Measurements from ENCODE around the gene RO60.
A peak's percentile ranks its signal among the peaks of the same experiment; 100 is the strongest.
"Not testable (repeated sequence)": the region's sequence is repeated elsewhere in the genome, so short reads cannot be mapped to it uniquely, and the experiment has no call there.

RO60 gene

DNA sequence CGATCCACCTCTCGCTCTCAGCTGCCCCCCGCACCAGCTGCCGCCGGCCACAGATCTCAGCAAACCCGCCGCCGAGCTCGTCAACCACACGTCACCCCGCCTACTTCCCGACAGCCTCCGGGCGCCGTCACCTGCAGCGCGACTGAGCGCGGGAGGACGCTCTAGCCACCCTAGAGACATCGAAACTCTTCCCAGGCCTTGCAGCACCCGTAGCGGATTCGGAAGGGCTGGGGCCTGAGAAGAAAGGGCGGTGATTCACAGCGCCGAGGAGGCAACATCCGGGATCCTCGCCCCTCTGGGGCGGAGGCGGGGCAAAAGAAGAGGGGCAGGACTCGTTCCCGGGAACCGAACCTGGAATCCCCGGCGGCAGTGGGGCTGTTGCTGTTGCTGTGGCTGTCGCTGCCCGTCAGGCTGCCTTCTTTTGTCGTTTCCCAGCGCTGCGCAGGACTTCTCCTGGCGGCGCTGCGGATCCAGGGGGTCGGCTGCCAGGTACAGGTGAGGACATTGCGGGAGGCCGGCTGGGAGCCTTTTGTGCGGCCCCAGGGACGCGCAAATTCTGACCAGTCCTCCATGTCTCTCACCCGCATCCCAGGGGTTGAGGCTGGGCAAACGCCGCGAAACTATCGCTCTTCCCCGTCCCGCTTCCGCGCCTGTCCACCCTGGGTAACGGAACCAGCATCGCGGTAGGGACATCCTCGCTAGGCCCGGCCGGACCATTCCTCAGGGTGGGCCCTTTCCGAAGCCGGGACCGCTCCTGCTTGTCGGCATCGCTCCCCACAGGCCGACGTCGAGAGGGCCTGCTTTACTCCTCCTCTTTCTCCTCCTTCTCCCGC is at the start of gene RO60, which contains the start of gene UCHL5:
Gene RO60, plus strand, starts transcription at position 331 of the 833 bp plus-strand sequence. CDS start 9,443 bp downstream, outside the sequence.
Gene UCHL5, minus strand, starts transcription at position 79 of the 833 bp plus-strand sequence. CDS start 100 bp downstream, outside the sequence.
- DNase-seq (ENCODE audit: low spot score): peak; percentile 95

DNA sequence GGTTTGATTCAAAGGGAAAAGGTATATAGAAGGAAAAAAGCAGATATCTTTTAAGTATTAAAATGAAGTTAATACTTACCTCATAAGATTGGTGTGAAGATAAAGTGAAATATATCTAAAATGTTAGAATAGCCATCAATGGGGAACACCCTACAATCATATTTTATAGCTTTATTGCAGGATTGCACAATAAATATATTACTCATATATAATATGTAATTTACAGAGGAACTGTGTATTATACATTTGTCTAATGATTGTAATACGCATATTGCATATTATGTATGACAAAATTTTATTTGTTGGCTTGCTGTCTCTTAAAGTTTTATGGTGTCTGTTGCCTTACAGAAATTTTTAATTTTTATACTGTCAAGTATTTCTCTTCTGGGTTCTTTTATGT is 48.0 kb upstream of the RO60 start:
- no peak for DNase-seq (ENCODE audit: low spot score)

DNA sequence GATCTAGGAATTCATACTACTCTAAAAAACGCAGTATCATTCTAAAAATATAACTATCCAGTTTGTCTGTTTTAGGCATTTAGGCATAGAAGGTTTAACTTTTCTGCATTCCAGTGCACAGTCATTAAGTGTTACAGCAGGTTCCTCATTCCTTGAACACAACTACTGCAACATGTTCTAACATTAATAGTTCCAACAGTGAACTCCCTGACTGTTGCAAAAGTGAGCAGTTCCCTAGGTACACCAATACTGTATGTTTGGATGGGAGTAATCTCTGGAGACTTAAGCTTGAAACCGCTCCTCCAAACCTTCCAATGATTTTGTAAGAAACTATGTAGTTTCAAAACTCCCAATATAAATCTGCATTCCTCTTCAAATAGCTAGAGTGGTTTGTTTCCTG is 46.4 kb upstream of the RO60 start:
- peak; percentile 40 for DNase-seq (ENCODE audit: low spot score)

DNA sequence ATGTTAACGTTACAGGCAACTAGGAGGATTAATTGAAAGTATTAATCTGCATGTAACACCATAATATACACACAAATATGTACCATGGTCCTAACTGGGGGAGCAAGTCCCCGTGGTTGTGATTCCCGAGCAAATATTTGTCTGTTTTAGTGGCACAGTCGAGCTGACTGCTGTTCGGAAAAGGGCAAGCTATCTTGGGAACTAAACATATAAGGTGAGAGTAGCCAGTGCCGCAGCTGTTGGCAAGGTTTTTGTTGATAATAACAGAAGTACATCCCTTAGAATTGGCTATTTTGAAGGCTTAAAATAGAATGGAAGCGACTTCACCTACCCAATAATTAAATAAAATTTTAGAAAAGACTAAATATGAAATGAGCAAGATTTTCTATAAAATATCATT is 45.7 kb upstream of the RO60 start:
- DNase-seq (ENCODE audit: low spot score): no peak

DNA sequence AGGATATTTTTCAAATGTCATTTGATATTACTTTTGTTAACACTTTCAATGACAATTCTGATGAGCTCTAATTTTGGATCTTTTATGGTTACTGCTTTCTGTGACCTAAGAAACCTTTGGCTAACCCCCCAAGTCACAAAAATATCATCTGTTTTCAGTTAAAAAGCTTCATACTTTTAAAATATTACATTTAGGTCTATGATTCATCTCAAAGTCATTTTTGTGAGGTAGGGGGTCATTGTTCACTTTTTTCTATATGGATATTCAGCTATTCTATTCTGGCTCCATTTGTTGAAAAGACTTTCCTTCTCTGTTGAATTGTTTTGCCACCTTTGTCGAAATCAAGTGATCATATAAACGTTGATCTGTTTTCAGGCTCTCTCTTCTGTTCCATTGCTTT is 45.0 kb upstream of the RO60 start:
- DNase-seq (ENCODE audit: low spot score): no peak

DNA sequence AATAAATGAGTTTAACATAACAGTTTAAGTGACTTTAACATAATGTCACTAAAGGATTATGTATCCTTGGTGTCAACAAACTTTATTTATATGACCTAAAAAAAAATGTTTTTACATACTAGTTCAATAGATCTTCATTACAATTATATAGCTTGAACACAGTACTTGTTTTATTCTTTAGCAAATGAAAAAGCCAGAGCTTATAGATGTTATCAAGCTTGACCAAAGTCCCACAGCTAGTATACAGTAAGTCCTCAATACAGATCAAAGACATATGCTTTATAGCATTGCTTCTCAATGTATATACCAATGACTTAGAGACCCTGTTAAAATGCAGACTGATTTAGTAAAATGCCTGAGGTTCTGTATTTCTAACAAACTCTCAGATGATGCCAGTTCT is 42.6 kb upstream of the RO60 start:
- DNase-seq (ENCODE audit: low spot score): no peak

DNA sequence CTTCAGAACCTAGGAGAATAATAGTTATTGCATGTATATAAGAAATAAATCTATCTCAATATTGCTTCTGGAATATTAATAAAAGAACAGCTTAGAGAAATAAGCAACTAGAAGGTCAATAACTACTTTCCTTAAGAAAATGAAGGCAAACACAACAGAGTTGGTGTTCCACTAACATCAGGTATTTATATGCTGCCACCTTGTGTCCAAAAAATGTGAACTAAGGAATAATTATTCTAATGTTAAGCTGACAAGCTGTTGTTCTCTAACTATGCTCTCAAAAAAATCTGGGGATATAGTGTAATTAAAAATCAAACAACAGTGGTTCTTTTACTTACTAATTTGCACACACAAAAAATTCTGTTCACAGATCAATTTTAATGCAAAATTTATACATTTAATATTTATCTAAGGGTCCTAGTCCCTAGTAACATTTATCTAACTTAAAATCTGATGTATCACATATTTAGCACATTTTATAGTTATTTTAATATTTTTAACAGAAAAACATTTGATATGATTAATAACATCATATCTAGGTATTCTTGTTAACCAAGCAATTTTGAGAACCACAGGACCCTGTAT is 39.9 kb upstream of the RO60 start:
- peak; percentile 40 for DNase-seq (ENCODE audit: low spot score)

DNA sequence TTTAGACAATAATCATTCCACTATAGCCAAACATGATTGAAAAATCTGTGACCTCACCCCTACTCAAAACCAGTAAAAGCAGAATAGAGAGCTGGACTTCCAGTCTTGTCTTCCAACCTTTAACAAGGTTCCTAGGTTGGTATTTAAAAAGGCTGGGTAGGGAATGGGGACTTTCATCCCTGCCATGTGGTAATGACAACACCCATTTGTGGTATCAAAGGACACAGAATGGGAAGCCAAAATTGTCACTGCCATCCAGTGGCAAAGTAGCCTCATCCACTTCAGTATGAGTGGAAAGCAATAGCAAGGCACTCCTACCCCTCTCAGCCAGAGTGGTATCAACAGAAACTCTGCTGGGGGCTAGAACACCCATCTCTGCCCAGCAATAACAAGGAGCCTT is 34.2 kb upstream of the RO60 start:
- no peak for DNase-seq (ENCODE audit: low spot score)

DNA sequence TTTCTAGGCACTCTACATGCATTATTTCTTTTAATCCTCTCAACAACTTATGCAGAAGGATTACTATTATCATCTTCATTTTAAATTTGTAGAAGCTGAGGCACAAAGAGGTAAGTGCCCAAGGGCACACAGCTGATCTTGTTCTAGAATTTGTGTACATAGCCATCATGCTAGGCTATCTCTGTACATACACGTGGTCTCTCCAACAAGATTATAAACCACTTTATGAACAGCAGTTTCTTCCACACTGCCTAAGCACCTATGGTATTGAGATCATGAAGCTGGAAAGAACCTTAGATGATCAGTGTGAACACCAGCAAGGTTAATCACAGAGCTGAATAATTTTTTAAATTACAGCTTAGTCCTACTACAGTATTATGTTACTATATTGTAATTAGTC is 29.1 kb upstream of the RO60 start:
- DNase-seq (ENCODE audit: low spot score): no peak

DNA sequence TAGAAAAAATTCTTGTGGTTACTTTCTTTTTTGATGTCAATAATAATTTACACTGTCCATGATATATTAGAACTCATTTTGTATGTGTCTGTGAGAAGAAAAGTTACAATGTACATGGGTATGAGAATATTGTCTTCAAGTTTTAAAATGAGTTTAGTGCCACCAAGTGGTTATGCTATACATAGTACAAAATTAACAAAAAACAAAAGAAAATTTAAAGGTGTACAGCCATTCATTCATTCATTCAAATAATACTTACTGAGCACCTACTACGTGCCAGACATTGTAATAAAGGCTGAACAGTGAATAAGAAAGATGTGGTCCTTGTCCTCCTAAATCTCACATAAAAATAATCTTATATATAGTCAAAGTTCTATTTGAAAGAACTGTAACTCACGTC is 28.0 kb upstream of the RO60 start:
- peak; percentile 14 for DNase-seq (ENCODE audit: low spot score)

DNA sequence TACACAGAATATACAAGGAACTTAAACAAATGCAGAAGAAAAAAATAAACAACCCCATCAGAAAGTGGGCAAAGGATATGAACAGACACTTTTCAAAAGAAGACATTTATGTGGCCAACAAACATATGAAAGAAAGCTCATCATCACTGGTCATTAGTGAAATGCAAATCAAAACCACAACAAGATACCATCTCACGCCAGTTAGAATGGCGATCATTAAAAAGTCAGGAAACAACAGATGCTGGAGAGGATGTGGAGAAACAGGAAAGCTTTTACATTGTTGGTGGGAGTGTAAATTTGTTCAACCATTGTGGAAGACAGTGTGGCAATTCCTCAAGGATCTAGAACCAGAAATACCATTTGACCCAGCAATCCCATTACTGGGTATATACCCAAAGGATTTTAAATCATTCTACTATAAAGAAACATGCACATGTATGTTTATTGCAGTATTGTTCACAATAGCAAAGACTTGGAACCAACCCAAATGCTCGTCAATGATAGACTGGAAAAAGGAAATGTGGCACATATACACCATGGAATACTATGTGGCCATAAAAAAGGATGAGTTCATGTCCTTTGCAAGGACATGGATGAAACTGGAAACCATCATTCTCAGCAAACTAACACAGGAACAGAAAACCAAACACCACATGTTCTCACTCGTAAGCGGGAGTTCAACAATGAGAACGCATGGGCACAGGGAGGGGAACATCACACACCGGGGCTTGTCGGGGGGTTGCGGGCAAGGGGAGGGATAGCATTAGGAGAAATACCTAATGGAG is 26.6 kb upstream of the RO60 start:
- DNase-seq (ENCODE audit: low spot score): not testable (repeated sequence)

DNA sequence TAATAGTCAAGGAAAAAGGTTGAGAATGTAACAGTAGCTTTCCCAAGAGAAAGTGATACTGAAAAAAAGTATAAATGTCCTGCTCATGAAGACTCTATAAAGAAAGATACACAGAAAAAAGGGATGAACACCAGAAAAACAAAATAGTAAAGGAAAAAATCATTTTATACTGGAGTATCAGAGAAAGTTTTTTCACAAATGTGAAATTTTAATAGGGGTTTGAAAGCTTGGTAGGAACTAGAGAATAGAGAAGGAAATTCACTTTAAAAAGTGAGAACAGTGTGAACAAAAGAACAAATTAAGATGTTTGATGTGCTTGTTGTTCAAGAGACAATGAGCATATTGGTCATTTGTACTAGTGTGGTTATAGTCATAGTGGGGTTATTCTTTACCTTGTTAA is 25.8 kb upstream of the RO60 start:
- DNase-seq (ENCODE audit: low spot score): no peak

DNA sequence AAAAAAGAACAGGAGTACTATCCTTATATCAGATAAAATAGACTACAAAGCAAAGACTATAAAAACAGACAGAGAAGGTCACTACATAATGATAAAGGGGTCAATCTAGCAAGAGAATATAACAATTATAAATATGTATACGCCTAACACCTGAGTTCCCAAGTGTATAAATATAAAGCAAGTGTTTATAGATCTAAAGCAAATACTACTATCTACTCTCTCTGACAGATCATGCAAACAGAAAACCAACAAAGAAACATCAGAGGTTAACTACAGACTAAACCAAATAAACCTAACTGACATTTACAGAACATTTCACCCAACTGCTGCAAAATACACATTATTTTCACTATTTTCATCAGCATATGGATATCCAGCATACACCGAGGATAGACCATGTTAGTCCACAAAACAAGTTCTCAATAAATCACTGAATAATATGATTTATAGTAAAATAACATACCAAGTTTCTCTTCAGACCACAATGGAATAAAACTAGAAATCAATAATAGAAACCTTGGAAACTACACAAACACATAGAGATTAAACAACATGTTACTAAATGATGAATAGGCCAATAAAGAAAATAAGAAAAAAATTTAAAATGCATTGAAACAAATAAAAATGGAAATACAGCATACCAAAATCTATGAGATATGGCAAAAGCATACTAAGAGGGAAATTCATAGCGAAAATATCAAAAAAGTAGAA is 22.9 kb upstream of the RO60 start:
- no peak for DNase-seq (ENCODE audit: low spot score)

DNA sequence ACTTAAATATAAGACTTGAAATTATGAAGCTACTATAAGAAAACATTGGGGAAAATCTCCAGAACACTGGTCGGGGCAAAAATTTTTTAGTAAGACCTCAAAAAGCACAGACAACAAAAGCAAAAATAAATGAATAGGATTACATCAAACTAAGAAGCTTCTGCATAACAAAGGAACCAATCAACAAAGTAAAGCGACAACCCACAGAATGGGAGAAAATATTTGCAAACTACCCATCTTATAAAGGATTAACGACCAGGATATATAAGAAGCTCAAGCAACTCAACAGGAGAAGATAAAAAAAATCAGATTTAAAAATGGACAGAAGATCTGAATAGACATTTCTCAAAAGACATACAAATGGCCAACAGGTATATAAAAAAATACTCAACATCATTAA is 19.4 kb upstream of the RO60 start:
- no peak for DNase-seq (ENCODE audit: low spot score)

DNA sequence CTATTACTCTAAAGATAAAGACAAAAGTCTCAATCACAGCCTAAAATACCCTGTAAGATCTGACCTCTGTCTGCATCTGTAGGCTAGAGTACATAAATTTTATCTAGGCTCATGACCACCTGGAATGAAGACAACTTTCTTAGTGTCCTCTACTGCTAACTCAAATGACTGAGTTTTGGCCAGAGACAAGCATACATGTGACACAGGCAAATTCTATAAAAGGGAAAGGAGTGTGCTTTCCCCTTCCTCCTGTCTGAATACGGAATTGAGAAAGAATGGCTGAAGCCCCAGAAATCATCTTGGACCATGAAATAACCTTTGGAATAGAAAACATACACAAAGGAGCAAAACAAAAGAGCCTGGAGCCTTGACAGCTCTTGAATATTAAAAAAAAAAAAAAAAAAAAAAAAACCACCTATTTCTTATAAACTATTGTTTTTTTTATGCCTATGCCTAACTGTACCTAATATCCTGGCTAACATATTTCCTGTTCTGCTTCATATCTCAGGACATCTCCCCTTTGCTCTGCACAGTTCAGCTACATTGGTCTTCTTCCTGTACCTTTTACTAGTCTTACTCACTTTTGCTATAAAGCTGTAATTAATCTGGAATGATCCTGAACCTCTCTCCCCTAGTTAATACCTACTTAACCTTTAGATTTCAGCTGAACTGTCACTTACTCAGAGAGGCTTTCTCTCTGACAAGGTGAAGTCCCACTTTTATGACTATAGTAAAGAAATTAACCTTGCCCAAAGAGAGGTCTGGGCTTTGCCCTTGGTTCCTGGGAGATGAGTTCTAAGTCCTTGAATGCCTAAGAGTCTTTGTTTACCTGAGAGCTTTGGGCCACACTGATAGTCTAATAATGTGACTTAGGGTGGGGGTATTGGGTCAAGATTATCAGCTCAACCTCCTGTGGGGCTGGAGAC is 16.4 kb upstream of the RO60 start:
- no peak for DNase-seq (ENCODE audit: low spot score)

DNA sequence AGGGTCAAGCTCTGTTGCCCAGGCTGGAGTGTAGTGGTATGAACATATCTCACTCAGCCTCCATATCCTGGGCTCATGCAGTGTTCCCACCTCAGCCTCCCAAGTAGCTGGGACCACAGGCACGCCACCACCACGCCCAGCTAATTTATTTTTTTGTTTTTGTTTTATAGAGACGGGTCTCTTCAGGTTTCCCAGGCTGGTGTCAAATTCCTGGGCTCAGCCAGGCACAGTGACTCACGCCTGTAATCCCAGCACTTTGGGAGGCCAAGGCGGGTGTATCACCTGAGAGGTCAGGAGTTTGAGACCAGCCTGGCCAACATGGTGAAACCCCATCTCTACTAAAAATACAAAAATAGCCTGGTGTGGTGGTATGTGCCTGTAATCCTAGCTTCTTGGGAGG is 10.5 kb upstream of the RO60 start:
- DNase-seq (ENCODE audit: low spot score): not testable (repeated sequence)

DNA sequence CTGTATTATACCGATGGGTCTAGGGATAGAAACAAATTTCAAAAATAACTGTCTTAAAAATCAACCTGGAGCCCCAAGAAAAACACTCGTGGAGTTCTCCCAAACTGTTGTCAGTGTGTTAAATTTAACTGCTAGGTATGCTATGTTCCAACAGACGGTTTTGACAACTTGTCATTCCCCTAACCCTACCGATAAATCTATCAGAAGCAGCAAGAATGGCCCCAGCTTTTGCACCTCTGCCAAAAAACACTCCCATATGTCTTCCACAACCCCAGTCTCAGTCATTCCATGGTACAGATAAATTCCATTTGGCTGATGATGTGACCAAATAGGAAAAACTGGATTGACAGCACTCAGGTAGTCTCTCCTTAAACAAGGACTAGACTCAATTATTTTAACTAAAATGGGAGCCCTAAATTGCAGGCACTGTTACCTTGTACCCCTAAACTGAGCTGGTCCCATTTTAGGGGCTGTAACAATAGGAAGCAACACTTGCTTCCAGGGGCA is 5.2 kb upstream of the RO60 start:
- DNase-seq (ENCODE audit: low spot score): no peak

DNA sequence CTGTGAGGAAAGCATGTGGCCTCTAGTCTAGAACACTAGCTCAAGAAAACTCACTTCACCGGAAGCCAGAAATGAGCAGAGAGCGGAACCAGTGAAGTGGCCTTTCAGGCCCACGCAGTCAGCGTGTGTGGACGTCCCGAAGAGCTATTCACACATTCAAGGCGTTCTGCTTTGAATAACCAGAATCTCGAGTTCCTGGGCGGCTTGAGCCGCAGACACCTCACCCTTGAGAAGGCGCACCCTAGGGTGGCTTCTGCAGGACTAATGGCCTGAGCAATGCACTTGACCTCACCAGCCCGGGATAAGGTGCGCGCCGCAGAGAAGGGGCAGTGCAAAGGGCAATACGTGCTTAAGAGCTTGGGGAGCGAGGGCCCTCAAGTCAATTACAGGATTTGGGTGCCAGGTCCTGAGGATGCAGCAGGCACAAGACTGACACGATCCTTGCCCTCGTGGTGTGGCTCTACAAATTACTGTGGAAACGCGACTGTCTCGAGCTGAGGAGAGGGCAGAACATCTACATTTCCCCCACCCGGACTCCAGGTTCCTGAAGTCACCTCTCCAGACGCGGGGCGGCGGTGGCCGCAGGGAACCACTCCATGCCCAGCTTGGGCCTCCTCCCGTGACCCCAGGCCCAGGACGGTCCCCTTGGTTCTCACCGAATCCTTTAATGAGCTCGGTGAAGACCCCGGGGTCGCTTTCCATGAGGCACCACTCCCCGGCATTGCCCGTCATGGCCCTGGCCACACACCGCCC is 707 bp upstream of the RO60 start:
- DNase-seq (ENCODE audit: low spot score): peak; percentile 41

DNA sequence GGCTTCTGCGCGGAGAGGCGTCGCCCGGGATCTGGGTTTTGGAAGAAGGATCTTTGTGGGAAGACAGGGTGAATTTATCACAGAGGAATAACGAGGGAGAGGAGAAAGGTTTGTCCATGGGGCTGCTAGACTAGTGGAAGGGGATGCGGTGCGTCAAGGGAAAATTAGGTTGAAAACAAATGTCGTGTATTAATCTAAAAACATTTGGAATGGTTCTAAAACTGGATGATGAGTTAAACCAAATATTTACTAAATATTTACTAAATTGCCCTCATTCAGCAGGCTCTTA is 647 bp downstream of the RO60 start:
- no peak for DNase-seq (ENCODE audit: low spot score)

DNA sequence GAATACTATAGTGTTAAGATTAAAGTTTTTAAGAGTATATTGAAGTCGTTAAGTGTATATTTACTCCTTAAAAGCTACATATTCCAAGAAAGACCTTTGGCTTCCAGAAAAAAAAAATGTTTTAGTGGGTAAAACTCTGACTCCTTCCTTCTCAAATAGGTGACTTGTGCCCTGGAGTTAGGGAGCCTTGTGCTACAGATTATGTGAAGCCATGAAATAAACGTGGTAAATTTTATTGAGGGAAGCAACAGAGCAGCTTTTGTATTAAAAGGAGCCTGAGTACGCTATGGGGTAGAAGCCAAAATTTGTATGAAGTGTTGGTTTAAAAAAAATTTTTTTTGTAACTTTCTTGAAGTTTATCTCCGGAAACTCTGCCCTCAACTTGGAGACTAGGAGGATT is 994 bp downstream of the RO60 start:
- DNase-seq (ENCODE audit: low spot score): peak; percentile 3
